Measurements from ENCODE around the gene CPLX3. TPM values are rescaled to one million over a fixed set of nuclear protein-coding genes. Genes with fewer than 3 reads are reported as not detected.

Gene CPLX3
- 0.03 TPM in 2 replicates for polyA plus RNA-seq (2013)

GRCh38 chr15:74826364-74826819 lies at the start of gene CPLX3:
CPLX3 (plus strand) TSS chr15:74826627; CDS start chr15:74826704, 77 bp downstream.
- no peak within 1 kb of the TSS for H3K18ac ChIP-seq (ENCODE audit: low read length)
- H2AK5ac ChIP-seq (ENCODE audit: low read length): no peak within 1 kb of the TSS
- no peak within 1 kb of the TSS for H3K9ac ChIP-seq (ENCODE audit: low read length)
- H4K12ac ChIP-seq (ENCODE audit: low read depth, low read length): no peak within 1 kb of the TSS
- H3K4me2 ChIP-seq (ENCODE audit: low read length): peak within 1 kb of the TSS; percentile 45
- WGBS (ENCODE audit: extremely low coverage, insufficient coverage, insufficient read length): no CpG with 5 or more reads among the region's 44 CpGs
- no peak within 1 kb of the TSS for H2BK5ac ChIP-seq (ENCODE audit: low read depth, low read length, poor library complexity)
- H3K36me3 ChIP-seq (ENCODE audit: control insufficient read depth in 1 of 2, insufficient read depth in 2 of 2, low read length in 2 of 2): no peaks in the 10 kb centered on the region
- H3K23ac ChIP-seq (ENCODE audit: low read length): no peak within 1 kb of the TSS
- H3K9me3 ChIP-seq (ENCODE audit: insufficient read depth, low read depth, low read length): peaks cover 4% of the 10 kb centered on the region
- no peak within 1 kb of the TSS for H2AFZ ChIP-seq (ENCODE audit: insufficient read depth, low read length, poor library complexity)
- no peaks in the 10 kb centered on the region for H3K79me1 ChIP-seq (ENCODE audit: low read length)
- H3K4ac ChIP-seq (ENCODE audit: low read depth, low read length): no peak within 1 kb of the TSS
- peak in 1 of 2 donors; percentile 29 for DNase-seq
- no peak within 1 kb of the TSS for H3K4me3 ChIP-seq (ENCODE audit: low read depth, low read length)
- peaks cover 8% of the 10 kb centered on the region for H3K27me3 ChIP-seq (ENCODE audit: insufficient read depth, low read length)
- H4K91ac ChIP-seq (ENCODE audit: low read depth, low read length): no peak within 1 kb of the TSS
- H4K8ac ChIP-seq (ENCODE audit: low read depth, low read length): no peak within 1 kb of the TSS
- H2BK120ac ChIP-seq (ENCODE audit: insufficient read depth, low read length, poor library complexity): no peak within 1 kb of the TSS
- H3K4me1 ChIP-seq (ENCODE audit: control insufficient read depth in 1 of 2, insufficient read depth in 2 of 2, low read length in 2 of 2): no peaks in the 10 kb centered on the region
- H2BK12ac ChIP-seq (ENCODE audit: low read length): no peak within 1 kb of the TSS
- H3K14ac ChIP-seq (ENCODE audit: low read length): no peak within 1 kb of the TSS
- no peak within 1 kb of the TSS for H3K27ac ChIP-seq (ENCODE audit: low read depth, low read length)
- no peaks in the 10 kb centered on the region for H3K79me2 ChIP-seq (ENCODE audit: control insufficient read depth, insufficient read depth, low read length, poor library complexity)

GRCh38 chr15:74776821-74777768 lies 49.3 kb upstream of the CPLX3 start:
- H2AFZ ChIP-seq (ENCODE audit: insufficient read depth, low read length, poor library complexity): no peak overlapping the region
- no peak overlapping the region for H3K14ac ChIP-seq (ENCODE audit: low read length)
- H3K4me2 ChIP-seq (ENCODE audit: low read length): no peak overlapping the region
- H3K4me1 ChIP-seq (ENCODE audit: control insufficient read depth in 1 of 2, insufficient read depth in 2 of 2, low read length in 2 of 2): peaks cover 13 to 21% of the 10 kb centered on the region in 2 experiments
- no peaks in the 10 kb centered on the region for H3K79me2 ChIP-seq (ENCODE audit: control insufficient read depth, insufficient read depth, low read length, poor library complexity)
- no peak overlapping the region for H4K8ac ChIP-seq (ENCODE audit: low read depth, low read length)
- DNase-seq: peak in 1 of 2 donors; percentile 15
- no peaks in the 10 kb centered on the region for H3K36me3 ChIP-seq (ENCODE audit: control insufficient read depth in 1 of 2, insufficient read depth in 2 of 2, low read length in 2 of 2)
- H2AK5ac ChIP-seq (ENCODE audit: low read length): no peak overlapping the region
- H3K27me3 ChIP-seq (ENCODE audit: insufficient read depth, low read length): no peaks in the 10 kb centered on the region
- no peak overlapping the region for H4K91ac ChIP-seq (ENCODE audit: low read depth, low read length)
- H3K23ac ChIP-seq (ENCODE audit: low read length): no peak overlapping the region
- no peaks in the 10 kb centered on the region for H3K9me3 ChIP-seq (ENCODE audit: insufficient read depth, low read depth, low read length)
- peaks cover 2% of the 10 kb centered on the region for H3K79me1 ChIP-seq (ENCODE audit: low read length)
- H2BK5ac ChIP-seq (ENCODE audit: low read depth, low read length, poor library complexity): no peak overlapping the region
- H4K12ac ChIP-seq (ENCODE audit: low read depth, low read length): no peak overlapping the region
- no peak overlapping the region for H3K4me3 ChIP-seq (ENCODE audit: low read depth, low read length)
- no CpG with 5 or more reads among the region's 13 CpGs for WGBS (ENCODE audit: extremely low coverage, insufficient coverage, insufficient read length)
- no peak overlapping the region for H3K9ac ChIP-seq (ENCODE audit: low read length)
- H2BK12ac ChIP-seq (ENCODE audit: low read length): no peak overlapping the region
- no peak overlapping the region for H3K18ac ChIP-seq (ENCODE audit: low read length)
- no peak overlapping the region for H3K4ac ChIP-seq (ENCODE audit: low read depth, low read length)
- H3K27ac ChIP-seq (ENCODE audit: low read depth, low read length): no peak overlapping the region
- H2BK120ac ChIP-seq (ENCODE audit: insufficient read depth, low read length, poor library complexity): no peak overlapping the region

GRCh38 chr15:74777769-74778598 lies 48.4 kb upstream of the CPLX3 start:
- H3K27ac ChIP-seq (ENCODE audit: low read depth, low read length): no peak overlapping the region
- H2BK120ac ChIP-seq (ENCODE audit: insufficient read depth, low read length, poor library complexity): no peak overlapping the region
- no peak overlapping the region for H4K91ac ChIP-seq (ENCODE audit: low read depth, low read length)
- H2AFZ ChIP-seq (ENCODE audit: insufficient read depth, low read length, poor library complexity): no peak overlapping the region
- H3K79me1 ChIP-seq (ENCODE audit: low read length): peaks cover 7% of the 10 kb centered on the region
- H2BK5ac ChIP-seq (ENCODE audit: low read depth, low read length, poor library complexity): no peak overlapping the region
- WGBS (ENCODE audit: extremely low coverage, insufficient coverage, insufficient read length): no CpG with 5 or more reads among the region's 6 CpGs
- no peak overlapping the region for H3K23ac ChIP-seq (ENCODE audit: low read length)
- H4K8ac ChIP-seq (ENCODE audit: low read depth, low read length): no peak overlapping the region
- no peak overlapping the region for H3K18ac ChIP-seq (ENCODE audit: low read length)
- H3K4me3 ChIP-seq (ENCODE audit: low read depth, low read length): no peak overlapping the region
- H2BK12ac ChIP-seq (ENCODE audit: low read length): no peak overlapping the region
- H4K12ac ChIP-seq (ENCODE audit: low read depth, low read length): no peak overlapping the region
- no peak overlapping the region for H3K14ac ChIP-seq (ENCODE audit: low read length)
- H3K9me3 ChIP-seq (ENCODE audit: insufficient read depth, low read depth, low read length): no peaks in the 10 kb centered on the region
- no peak overlapping the region for H3K4me2 ChIP-seq (ENCODE audit: low read length)
- no peaks in the 10 kb centered on the region for H3K27me3 ChIP-seq (ENCODE audit: insufficient read depth, low read length)
- no peak for DNase-seq
- H3K79me2 ChIP-seq (ENCODE audit: control insufficient read depth, insufficient read depth, low read length, poor library complexity): peaks cover 6% of the 10 kb centered on the region
- peaks cover 18 to 25% of the 10 kb centered on the region in 2 experiments for H3K4me1 ChIP-seq (ENCODE audit: control insufficient read depth in 1 of 2, insufficient read depth in 2 of 2, low read length in 2 of 2)
- no peak overlapping the region for H3K9ac ChIP-seq (ENCODE audit: low read length)
- no peak overlapping the region for H2AK5ac ChIP-seq (ENCODE audit: low read length)
- H3K4ac ChIP-seq (ENCODE audit: low read depth, low read length): no peak overlapping the region
- H3K36me3 ChIP-seq (ENCODE audit: control insufficient read depth in 1 of 2, insufficient read depth in 2 of 2, low read length in 2 of 2): no peaks in the 10 kb centered on the region

GRCh38 chr15:74778599-74778970 lies 47.8 kb upstream of the CPLX3 start:
- Histone ChIP-seq H2BK5ac (ENCODE audit: low read depth, low read length, poor library complexity) (no peak overlapping the region), H3K79me1 (ENCODE audit: low read length) (peaks cover 7% of the 10 kb centered on the region), H3K27me3 (ENCODE audit: insufficient read depth, low read length) (no peaks in the 10 kb centered on the region), H4K8ac (ENCODE audit: low read depth, low read length) (no peak overlapping the region), H4K12ac (ENCODE audit: low read depth, low read length) (no peak overlapping the region), H3K4ac (ENCODE audit: low read depth, low read length) (no peak overlapping the region), H3K27ac (ENCODE audit: low read depth, low read length) (no peak overlapping the region), H2BK120ac (ENCODE audit: insufficient read depth, low read length, poor library complexity) (no peak overlapping the region), H3K79me2 (ENCODE audit: control insufficient read depth, insufficient read depth, low read length, poor library complexity) (peaks cover 9% of the 10 kb centered on the region), H2BK12ac (ENCODE audit: low read length) (no peak overlapping the region), H4K91ac (ENCODE audit: low read depth, low read length) (no peak overlapping the region), H3K23ac (ENCODE audit: low read length) (no peak overlapping the region), H3K9me3 (ENCODE audit: insufficient read depth, low read depth, low read length) (no peaks in the 10 kb centered on the region), H2AK5ac (ENCODE audit: low read length) (no peak overlapping the region), H3K9ac (ENCODE audit: low read length) (no peak overlapping the region), H3K4me2 (ENCODE audit: low read length) (no peak overlapping the region), H3K14ac (ENCODE audit: low read length) (no peak overlapping the region), H2AFZ (ENCODE audit: insufficient read depth, low read length, poor library complexity) (no peak overlapping the region), H3K36me3 (ENCODE audit: control insufficient read depth in 1 of 2, insufficient read depth in 2 of 2, low read length in 2 of 2) (no peaks in the 10 kb centered on the region), H3K4me1 (ENCODE audit: control insufficient read depth in 1 of 2, insufficient read depth in 2 of 2, low read length in 2 of 2) (peaks cover 23 to 31% of the 10 kb centered on the region in 2 experiments), H3K18ac (ENCODE audit: low read length) (no peak overlapping the region), H3K4me3 (ENCODE audit: low read depth, low read length) (no peak overlapping the region)
- no peak for DNase-seq
- WGBS (ENCODE audit: extremely low coverage, insufficient coverage, insufficient read length): no CpG with 5 or more reads among the region's 5 CpGs

Measured in trophoblast cell (in vitro differentiated cells and primary cell).